CD1c-positive myeloid dendritic cell (primary cell): ENCODE results near the gene FNIP2.

Source experiments
- DNase-seq: peaks from one replicate; pipeline ENCODE4 v3.0.0-alpha.2; 2016; ENCODE audit errors: extremely low spot score

The FNIP2 gene

DNA sequence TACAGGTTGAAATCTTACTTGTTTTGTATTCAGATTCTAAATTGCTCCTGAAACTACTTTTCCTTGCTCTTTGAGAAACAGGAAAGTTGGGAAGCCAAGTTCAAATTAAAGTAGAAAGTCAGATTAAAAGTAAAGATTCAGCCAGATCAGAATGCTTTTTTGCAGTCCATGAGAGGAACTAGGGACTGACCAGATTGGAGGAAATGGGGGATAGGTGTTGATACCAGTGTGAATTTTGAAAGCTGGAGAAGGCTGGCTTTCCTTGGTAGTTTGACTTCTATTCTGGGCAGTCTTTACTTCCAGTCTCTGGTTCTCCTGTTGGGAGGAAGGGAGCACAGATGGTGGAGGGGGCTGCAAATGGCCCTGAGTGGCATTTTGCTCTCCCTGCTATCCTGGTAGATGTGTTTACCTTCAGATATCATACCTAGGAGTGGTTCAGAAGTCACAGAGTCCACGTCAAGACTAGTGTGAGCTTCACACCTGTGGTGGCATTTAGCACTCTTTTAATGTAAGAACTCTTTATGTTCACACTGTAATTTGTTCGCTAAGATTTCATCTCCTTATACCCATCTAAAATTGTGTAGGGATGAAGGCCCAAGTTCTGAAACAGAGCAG lies 68.8 kb downstream of the FNIP2 start:
- no peak for DNase-seq

DNA sequence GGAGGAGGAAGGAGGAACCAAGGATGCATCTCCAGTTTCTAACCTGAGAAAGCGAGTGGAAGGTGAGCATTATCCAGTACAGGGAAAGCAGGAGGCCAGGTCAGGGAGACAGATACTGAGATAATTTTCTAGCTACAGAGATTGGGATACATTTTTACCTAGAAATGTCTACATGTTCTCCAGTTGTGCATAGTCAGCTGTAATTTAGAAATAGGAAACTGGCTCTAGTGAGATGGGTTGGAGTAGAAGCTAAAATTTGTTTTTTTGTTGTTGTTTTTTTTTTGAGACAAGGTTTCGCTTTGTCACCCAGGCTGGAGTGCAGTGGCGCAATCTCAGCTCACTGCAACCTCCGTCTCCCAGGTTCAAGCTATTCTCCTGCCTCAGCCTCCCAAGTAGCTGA lies 71.3 kb downstream of the FNIP2 start:
- DNase-seq: no peak

DNA sequence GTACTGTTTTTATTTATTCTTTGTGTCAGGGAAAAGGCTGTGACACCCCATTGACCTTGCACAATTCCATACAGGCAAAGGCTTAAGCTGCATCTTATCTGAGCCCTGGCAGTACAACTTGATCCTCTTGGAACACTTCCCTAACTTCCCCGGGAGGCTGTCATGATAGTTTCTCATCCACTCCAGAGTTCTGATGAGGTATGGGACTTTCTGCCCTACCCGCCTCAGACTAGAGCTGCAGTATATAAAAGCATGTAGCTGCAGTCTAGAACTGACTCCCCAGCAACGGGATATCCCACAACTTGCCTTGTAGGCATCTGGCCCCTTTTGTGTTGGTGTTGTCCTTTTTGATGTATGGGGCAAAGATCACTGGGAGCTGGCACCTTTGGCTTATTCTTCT lies 72.7 kb downstream of the FNIP2 start:
- DNase-seq: no peak

DNA sequence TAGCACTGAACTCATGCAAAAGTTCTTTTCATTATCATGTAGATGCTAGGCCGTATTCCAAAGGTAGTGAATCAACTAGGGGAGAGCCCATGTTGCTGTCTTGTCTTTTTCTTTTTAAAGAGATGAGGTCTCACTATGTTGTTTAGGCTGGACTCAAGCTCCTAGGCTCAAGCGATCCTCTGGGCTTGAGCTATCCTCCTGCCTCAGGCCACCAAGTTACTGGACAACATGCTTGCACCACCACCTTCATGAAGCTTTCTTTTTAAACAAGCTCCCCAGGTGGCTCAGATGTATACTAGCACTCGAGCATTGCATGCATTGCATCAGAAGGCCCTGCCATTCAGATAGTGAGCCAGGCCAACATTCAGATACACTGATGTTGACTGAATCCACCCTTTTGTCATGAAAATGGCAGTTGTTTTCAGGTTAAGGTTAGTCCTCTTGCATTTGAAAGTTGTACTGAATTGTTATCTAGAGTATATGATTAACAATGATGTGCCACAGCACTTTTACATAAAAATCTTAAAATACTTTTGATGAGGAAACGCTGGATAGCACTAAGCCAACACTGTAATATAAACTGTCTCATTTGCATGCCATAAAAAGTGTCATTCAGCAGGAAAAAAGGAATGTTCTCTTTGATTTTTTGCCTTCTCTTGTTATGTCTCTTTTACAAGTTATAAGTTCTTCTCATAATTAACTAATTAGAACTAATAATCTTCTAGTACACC lies 76.7 kb downstream of the FNIP2 start:
- DNase-seq: no peak

DNA sequence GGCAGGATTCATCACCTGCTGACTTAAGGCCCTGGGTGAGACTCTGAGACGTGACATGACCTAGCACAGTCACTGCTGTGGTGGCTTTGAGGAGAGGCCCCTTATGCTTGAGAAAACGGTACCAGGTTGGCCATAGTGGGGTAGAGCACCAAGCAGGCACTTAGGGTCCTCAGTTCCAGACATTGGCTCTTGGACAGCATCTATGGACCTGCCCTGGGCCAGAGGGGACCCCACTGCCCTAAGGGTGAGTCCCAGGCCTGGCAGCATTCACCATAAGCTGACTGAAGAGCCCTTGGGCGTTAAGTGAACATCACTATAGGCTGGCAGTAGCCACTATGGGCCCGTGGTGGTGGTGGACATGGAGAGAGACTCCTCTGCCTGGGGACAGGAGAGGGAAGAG lies 78.7 kb downstream of the FNIP2 start:
- no peak for DNase-seq

DNA sequence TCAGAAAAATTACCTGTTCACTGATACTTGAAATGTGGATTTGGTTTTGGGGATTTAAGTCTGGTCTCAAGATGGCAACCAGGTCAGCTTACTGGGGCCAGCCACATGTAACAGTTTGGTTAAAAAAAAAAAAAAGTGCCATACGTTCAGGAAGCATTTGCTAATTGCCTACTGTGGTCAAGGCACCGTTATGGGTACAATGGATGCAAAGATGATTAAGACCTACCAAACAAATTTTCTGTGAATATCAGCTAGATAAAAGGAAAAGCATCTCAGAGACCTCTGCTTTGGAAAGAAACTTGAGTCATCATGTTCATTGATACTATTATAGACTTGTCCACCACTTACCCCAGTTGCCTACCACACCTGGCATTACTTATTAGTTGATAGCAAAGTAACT lies 80.9 kb downstream of the FNIP2 start:
- no peak for DNase-seq

DNA sequence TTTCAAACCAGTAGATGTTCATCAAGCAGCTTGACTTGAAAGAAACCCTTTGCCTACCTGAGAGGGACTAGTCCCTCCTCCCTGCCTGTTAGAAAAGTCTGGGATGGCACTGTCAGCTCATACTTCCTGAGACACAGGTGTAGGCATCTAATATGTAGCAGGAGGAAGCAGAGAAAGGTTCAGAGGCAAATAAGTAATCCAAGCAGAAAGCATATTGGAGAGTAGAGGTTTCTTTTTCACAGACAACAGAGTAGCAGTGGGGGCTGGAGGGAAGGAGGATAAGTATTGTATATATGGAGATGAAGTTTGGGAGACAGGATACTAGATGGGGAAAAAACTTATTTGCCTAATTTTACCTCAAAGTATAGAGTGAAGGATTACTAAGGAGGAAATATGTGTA lies 81.5 kb downstream of the FNIP2 start:
- no peak for DNase-seq

DNA sequence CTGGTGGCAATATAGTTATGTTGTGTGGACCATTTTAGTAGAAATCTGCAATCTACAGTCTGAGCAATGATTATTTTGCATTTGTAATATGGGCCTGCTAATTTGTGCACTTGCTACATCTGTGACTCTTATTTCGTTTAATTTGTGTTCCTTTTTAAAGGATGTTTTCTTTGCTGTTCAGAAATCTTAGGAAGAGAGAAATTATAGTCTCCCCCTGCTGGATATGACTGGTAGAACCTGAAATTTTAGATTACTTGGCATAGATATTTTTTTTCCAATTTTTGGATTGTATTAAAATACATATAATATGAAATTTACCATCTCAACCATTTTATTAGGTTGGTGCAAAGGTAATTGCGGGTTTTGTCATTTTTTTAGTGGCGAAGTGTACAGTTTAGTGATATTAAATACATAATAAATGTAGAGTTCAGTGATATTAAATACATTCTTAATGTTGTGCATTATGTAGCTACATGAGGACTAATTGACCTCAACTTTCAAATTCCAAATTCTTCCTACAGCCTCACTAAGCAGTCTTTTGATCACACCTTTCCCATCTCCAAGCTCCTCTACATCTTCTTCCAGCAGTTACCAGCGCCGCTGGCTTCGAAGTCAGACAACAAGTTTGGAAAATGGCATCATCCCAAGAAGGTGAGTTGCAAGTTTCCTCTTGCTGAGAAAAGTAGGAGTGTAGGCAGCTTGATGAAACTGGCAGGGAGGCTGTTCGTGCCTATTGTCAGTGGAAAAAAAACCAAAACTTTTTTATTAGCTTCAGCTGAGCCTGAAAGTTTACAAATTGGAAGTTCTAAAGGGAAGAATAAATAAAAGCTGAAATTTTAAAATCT lies 82.2 kb downstream of the FNIP2 start:
- DNase-seq: peak; percentile 49

DNA sequence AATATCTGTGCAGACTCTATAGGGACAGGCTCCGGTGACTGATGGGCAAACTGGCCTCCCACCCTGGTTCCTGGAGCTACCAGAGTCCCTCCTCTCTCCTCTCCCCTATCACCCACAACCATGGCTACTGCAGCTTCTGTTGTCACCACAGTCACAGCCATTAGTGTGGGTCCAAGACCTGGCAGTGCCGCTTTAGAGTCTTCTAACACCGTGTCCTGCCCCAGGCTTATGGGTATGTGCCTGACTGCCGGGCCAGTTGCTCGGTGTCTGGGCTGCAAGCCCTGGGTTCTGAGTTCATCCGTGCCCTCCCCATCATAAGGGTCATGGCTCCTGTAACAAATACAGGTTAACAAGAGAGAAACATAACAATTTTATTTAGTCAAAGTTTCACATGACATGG lies 85.4 kb downstream of the FNIP2 start:
- no peak for DNase-seq

DNA sequence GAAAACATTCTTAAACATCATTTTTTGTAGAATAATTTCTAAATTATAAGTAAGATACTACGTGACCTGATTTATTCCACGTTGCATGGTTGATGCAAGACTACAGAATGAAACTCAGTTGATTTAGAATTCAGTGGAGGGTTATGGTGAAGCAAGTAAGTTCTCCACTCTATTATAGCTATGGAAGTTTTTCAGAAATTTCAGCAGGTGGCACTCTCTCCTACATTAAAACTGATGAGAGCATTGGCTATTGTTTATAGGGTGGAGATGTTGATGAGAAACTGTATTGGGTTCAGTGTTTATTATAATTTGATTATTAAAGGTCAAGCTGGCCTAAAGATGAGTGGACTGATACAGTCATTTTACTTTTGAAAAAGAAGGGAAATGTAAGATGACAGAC lies 88.0 kb downstream of the FNIP2 start:
- DNase-seq: peak; percentile 21

DNA sequence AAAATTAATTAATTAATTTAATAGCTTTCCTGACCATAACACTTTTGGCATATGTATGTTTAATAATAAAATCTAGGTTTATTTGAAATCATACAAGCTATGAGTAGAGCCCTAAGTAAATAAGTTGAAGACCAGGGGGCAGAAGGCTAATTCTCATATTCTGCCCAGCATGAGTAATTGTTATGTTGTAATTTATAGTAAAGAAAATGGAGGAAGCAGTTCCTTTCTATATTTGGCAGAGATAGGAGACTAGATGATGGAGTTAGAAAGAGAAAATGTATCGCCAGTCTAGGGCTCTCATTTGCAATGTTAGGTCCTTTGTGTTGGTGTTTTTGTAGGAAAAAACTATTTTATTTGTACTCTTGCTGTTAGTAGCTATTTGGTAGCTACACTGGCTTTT lies 89.1 kb downstream of the FNIP2 start:
- DNase-seq: no peak

DNA sequence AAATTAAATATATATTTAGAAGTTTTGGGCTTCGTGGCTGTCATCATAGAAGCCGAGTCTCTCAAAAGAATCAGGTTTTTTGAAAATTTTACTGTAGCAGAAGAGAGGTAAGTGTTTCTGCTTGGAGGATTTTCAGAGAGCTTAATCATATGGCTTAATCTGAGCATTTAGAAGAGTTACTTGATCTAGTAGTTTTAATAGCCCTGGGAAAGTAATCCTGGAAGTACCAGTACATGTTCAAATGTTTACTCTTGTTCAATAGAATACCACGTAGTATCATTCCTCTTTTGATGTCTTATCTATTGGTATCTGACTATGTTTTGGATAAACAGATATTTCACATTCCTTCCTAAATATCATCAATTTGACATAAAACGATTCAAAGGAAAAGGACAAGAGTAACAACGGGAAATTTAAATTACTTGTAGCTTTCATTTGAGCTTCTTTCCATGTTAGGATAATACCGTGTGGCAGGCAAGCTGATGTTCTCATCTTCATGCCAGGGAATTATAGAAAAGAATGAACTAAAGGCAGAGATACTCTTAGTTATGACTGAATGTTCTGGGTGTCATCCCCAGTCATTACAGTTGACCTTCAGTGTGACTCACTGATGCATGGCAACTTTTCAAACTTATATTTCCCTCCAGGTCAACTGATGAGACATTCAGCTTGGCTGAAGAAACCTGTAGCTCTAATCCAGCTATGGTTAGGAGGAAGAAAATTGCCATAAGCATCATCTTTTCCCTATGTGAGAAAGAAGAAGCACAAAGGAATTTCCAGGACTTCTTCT lies 89.8 kb downstream of the FNIP2 start:
- no peak for DNase-seq

DNA sequence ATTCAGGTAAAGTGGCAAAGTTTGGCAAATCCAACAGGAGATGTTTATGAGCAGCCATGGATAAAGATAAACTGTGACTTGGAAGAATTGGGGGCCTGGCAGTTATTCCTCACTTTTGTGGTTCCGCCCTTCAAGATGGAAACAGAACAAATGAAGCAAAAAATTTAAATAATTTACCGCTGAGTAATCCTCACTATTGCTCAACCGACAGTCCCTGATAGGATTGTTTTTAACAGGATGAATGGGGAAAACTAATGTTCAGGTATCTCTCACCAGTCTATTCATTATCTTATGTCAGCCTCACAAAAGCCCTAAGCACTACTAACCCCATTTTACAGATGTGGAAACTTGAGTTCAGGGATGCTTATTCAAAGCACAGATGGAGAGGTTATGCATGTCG lies 90.8 kb downstream of the FNIP2 start:
- no peak for DNase-seq

DNA sequence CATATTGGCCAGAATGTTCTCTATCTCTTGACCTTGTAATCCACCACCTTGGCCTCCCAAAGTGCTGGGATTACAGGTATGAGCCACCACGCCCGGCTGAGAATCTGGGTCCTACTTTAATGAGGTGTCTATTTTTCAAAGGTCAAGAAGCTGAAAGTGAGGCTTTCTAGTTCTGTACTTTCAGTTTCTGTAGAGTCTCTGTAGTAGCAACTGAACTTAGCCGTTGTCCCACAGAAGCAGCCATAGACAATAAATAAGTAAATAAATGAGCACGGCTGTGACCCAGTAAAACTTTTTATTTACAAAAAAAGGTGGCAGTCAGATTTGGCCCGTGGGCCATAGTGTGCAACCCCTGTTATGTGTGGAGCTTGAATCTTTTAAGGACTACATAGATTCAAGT lies 92.0 kb downstream of the FNIP2 start:
- DNase-seq: no peak

DNA sequence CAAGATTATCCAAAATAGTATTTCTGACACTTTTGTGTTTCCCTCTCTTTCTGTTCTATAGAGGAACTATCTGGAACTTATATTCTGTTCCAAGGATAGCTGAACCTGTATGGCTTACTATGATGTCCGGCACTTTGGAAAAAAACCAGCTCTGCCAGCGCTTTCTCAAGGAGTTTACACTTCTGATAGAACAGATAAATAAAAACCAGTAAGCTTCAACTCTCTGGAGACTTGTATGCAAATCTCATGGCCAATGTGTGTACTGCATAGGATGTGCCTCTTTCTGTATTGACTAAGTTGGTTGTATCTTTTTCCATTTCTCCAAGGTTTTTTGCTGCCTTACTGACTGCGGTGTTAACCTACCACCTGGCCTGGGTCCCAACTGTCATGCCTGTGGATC lies 92.5 kb downstream of the FNIP2 start:
- DNase-seq: no peak

DNA sequence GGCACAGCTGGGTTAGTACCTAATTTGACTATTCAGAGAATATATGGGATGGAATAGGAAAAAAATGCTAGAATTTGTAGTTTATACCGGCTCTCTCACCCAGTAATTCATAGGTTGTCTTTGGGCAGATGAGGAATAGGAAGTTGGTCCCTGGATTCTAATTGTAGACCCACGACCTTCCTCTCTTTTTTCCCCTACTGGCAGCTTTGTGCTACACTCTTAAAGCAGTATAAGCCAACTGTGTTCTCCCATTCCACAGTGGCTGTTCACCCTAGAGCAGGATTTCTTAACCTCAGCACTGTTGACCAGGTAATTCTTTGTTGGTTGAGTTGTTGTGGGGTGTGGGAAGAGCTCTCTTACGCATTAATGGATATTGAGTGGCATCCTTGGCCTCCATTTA lies 92.9 kb downstream of the FNIP2 start:
- DNase-seq: no peak

DNA sequence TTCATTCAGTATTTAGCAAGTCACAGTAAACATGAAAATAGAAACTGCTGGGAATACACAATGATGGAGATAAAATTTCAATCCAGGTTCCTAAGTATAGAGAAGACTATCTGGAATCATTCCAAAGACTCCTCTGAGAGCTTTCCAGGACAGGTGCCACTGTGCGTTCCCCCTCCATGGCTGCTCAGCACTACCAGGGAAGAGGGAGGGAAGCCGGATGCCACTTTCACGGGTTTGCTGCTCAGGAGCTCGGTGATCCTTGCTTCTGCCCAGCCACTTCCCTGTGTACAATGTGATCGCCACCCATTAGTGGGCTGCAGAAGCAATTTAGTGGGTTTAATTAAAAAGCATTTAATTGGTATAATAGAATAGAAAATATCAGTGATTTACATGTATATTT lies 94.5 kb downstream of the FNIP2 start:
- DNase-seq: no peak

DNA sequence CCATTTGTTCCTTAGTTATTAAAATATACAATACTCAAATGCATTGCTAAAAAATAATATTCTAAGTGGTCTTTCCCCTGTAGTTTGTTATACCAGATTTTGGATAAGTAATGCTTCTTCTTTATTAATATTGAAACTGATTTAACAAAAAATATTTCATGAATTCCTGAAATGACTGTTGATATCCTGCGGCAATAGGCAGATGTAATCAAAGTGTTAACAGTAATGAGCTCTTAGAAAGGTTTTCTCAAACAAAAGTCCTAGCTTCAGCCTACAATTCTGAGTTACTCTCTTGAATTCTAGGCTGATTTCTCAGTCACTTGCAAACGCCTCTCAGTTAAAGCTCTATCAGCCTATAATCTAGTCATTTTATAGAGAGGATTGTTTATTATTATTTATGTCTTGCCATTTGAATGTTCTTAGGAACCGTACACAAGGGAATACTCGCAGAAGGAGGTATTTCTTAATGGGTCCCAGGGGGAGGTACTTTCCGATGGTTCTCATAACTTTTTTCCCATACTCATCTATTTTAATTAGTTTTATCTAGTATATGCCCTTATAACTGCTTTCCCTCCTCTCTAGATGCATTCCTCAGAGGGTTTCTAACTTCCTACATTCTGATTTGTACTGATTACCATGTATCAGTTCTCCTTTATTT lies 96.8 kb downstream of the FNIP2 start:
- DNase-seq: no peak

DNA sequence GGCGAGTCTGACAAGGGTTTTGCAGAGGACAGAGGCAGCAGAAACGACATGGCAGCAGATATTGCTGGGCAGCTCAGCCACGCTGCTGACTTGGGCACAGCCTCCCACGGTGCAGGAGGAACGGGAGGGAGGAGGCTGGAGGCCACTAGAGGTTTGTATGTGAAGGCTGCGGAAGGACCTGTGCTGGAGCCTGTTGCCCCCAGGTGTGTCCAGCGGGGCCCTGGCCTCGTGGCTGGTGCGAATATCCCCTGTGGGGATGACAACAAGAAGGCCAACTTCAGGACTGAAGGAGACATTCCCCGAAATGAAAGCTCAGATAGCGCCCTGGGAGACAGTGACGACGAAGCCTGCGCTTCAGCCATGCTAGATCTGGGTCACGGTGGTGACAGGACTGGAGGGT lies 100.2 kb downstream of the FNIP2 start:
- no peak for DNase-seq

DNA sequence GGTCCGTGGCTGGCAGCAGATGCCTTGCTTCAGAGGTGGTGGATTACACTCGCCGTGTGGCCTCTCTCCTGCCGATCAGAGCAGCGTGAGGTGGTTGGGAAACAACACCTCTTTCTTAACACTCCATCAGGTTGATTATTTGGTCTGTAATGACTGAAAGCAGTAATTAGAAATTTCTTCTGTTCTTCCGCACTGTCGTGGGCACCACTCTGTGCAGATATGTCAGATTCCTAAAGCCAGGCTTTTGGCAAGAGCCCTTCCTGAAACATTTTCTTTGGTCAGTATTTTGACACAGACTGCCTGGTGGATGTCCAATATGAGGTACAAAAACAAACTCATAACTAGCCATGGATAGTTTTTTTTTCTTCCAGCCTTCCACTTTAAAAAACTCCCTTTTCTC lies 100.9 kb downstream of the FNIP2 start:
- no peak for DNase-seq

DNA sequence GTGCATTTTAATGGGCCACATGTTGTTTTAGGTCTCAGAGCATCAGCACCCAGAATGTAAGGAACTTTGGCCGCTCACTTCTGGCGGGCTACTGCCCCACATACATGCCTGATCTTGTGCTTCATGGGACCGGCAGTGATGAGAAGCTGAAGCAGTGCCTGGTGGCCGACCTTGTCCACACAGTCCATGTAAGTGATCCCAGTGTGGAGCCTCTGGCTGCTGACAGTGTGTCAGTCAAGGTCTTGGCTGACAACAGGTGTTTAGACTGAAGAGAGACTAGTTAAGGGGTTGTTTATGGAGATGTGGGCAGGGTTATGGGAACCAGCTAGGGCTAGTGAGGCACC lies 101.4 kb downstream of the FNIP2 start:
- DNase-seq: no peak
